ENCODE data around the gene RAI14. TPM values are rescaled to one million over a fixed set of nuclear protein-coding genes. Genes with fewer than 3 reads are reported as not detected.

The RAI14 gene
- total RNA-seq, 1 experiment from 2014 or later: 133 TPM

- no peaks in the 10 kb centered on the region for H3K9me3 ChIP-seq (ENCODE audit: insufficient read depth, low read depth)
- peak within 1 kb of the TSS; percentile 92 for H2AFZ ChIP-seq
- H3F3A ChIP-seq (ENCODE audit: insufficient read depth, low read depth): peaks cover 32% of the 10 kb centered on the region
- DNase-seq: peak; percentile 86 to 98
- intact Hi-C loops (cut with micrococcal nuclease; ENCODE audit: unreplicated experiment): loop anchor here (1.0 kb wide), 4 partner anchors 152 to 353 kb away; partner anchors contain the start of gene RAI14
- H3K9me2 ChIP-seq (ENCODE audit: insufficient read depth): no peaks in the 10 kb centered on the region
- peak within 1 kb of the TSS; percentile 81 for H3K4me2 ChIP-seq
- no peaks in the 10 kb centered on the region for H3K36me3 ChIP-seq (ENCODE audit: low read depth)
- BruUV-seq (replicated peaks): TSS peak; percentile 55
- no peaks in the 10 kb centered on the region for H3K27me3 ChIP-seq (ENCODE audit: insufficient read depth, low read depth)
- H3K27ac ChIP-seq: peak within 1 kb of the TSS; percentile 21; the same call in 1 of the 2 replicates
- ChIA-PET CTCF (interaction anchor here (0.6 to 1.1 kb wide), 5 partner anchors 47 to 328 kb away, joined by 3 to 7 read pairs (median 4); no protein-coding TSS in a partner anchor), POLR2A (ENCODE audit: unreplicated experiment) (interaction anchor here (0.5 to 1.3 kb wide), 12 partner anchors 103 to 1324 kb away, joined by 3 to 8 read pairs (median 4); no protein-coding TSS in a partner anchor)
- no peaks in the 10 kb centered on the region for H4K20me1 ChIP-seq (ENCODE audit: insufficient read depth)
- H3K4me3 ChIP-seq: peak within 1 kb of the TSS; percentile 68
- H3K79me2 ChIP-seq (ENCODE audit: low read depth): no peaks in the 10 kb centered on the region
- peaks cover 6% of the 10 kb centered on the region for H3K4me1 ChIP-seq (replicated peaks; ENCODE audit: insufficient read depth)
- no peak for TF ChIP-seq EZH2 (IDR thresholded peaks at IDR 0.05; ENCODE audit: low read depth)
- no peak for TF ChIP-seq CTCF (conservative IDR thresholded peaks at IDR 0.05)
Observed at GRCh38 chr5:34838785-34839714, 182.9 kb downstream of the RAI14 start, which contains the start of gene TTC23L. Gene TTC23L (plus strand): TSS chr5:34839164. CDS start chr5:34840672, 1,508 bp downstream.

- peaks cover 6% of the 10 kb centered on the region for H3K4me1 ChIP-seq (replicated peaks; ENCODE audit: insufficient read depth)
- intact Hi-C loops (cut with micrococcal nuclease; ENCODE audit: unreplicated experiment): no loop called here
- no peaks in the 10 kb centered on the region for H3K36me3 ChIP-seq (ENCODE audit: low read depth)
- H3F3A ChIP-seq (ENCODE audit: insufficient read depth, low read depth): peaks cover 11% of the 10 kb centered on the region; the same call in 1 of the 2 replicates
- H3K4me3 ChIP-seq: no peak overlapping the region
- DNase-seq: no peak
- CTCF ChIA-PET: no interaction called here
- no peak overlapping the region for H2AFZ ChIP-seq
- POLR2A ChIA-PET (ENCODE audit: unreplicated experiment): no interaction called here
- H4K20me1 ChIP-seq (ENCODE audit: insufficient read depth): no peaks in the 10 kb centered on the region
- H3K9me3 ChIP-seq (ENCODE audit: insufficient read depth, low read depth): no peaks in the 10 kb centered on the region
- BruUV-seq (replicated peaks): no TSS peak
- TF ChIP-seq CTCF (conservative IDR thresholded peaks at IDR 0.05): no peak
- TF ChIP-seq EZH2 (IDR thresholded peaks at IDR 0.05; ENCODE audit: low read depth): no peak
- H3K27ac ChIP-seq: no peak overlapping the region
- no peaks in the 10 kb centered on the region for H3K9me2 ChIP-seq (ENCODE audit: insufficient read depth)
- no peaks in the 10 kb centered on the region for H3K27me3 ChIP-seq (ENCODE audit: insufficient read depth, low read depth)
- H3K4me2 ChIP-seq: no peak overlapping the region
- no peaks in the 10 kb centered on the region for H3K79me2 ChIP-seq (ENCODE audit: low read depth)
Observed at GRCh38 chr5:34841816-34842215, 185.7 kb downstream of the RAI14 start.

GRCh38 chr5:34842554-34842953 is 186.4 kb downstream of the RAI14 start:
- ChIA-PET CTCF (no interaction called here), POLR2A (ENCODE audit: unreplicated experiment) (no interaction called here)
- no peak for TF ChIP-seq CTCF (conservative IDR thresholded peaks at IDR 0.05)
- TF ChIP-seq EZH2 (IDR thresholded peaks at IDR 0.05; ENCODE audit: low read depth): no peak
- BruUV-seq (replicated peaks): no TSS peak
- Histone ChIP-seq H3K4me2 (no peak overlapping the region), H3K27ac (no peak overlapping the region), H3K9me2 (ENCODE audit: insufficient read depth) (no peaks in the 10 kb centered on the region), H3K79me2 (ENCODE audit: low read depth) (no peaks in the 10 kb centered on the region), H3K9me3 (ENCODE audit: insufficient read depth, low read depth) (no peaks in the 10 kb centered on the region), H3F3A (ENCODE audit: insufficient read depth, low read depth) (peaks cover 11% of the 10 kb centered on the region; the same call in 1 of the 2 replicates), H3K4me3 (no peak overlapping the region), H4K20me1 (ENCODE audit: insufficient read depth) (no peaks in the 10 kb centered on the region), H2AFZ (no peak overlapping the region), H3K36me3 (ENCODE audit: low read depth) (no peaks in the 10 kb centered on the region), H3K27me3 (ENCODE audit: insufficient read depth, low read depth) (no peaks in the 10 kb centered on the region), H3K4me1 (replicated peaks; ENCODE audit: insufficient read depth) (peaks cover 6% of the 10 kb centered on the region)
- DNase-seq: peak in 1 of 2 experiments; percentile 32
- intact Hi-C loops (cut with micrococcal nuclease; ENCODE audit: unreplicated experiment): no loop called here
